Hematopoietic multipotent progenitor cell (in vitro differentiated cells): ENCODE data around the gene ZMYND8. TPM values are rescaled to one million over a fixed set of nuclear protein-coding genes. Genes with fewer than 3 reads are reported as not detected.

Source experiments
- DNase-seq, 3 donors: peaks; one replicate each; pipeline ENCODE4 v3.0.0-alpha.2; 2011 to 2015; ENCODE audit warnings: low read depth in 2 of 3, low spot score in 2 of 3
- total RNA-seq: library from RNA; depleted of rRNA; stranded (reverse); fragments of >200 nt; gene quantifications from one replicate; pipeline ENCODE4 v1.2.3, GENCODE V29; 2012

Gene ZMYND8
- total RNA-seq, 1 donor = 38.2 TPM

DNA sequence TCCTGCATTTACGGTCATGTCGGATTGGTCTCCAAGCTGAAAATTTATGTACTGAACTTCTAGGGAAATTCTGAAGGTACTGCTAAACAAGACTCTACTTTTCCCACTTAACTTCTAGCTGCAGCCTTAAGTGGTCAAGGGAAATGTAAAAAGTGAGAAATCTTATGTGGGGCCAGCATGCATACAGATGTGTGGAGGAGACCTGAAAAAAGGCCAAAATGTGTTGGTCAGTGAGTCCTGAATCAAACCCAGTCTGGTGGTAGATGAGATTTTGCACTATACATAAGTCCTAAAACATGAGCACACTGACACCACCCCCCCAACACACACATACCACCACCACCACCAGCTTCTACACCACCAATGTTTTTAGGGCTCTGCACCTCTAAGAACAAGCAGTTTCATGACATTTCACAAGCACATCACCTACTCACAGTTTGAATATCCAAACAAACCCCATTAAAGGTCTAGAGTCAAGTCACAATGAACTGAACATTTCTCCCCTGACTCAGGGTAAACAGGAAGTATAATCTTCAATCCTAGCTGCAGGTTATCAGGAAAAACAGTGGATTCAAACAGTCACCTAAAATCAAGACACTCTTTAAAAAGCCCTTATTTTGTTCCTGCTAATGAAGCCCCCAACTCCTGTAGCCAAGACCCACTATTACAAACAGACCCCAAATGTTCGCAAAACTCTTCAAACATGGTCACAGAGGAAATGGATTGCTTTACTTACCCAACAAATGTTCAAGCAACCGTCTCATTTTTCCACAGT lies 1.6 kb downstream of the ZMYND8 start:
- no peak for DNase-seq

GRCh38 chr20:47354464-47354713 lies 2.1 kb downstream of the ZMYND8 start:
- no peak for DNase-seq

- DNase-seq = no peak
Observed at GRCh38 chr20:47353692-47354463, 2.6 kb downstream of the ZMYND8 start.

DNA sequence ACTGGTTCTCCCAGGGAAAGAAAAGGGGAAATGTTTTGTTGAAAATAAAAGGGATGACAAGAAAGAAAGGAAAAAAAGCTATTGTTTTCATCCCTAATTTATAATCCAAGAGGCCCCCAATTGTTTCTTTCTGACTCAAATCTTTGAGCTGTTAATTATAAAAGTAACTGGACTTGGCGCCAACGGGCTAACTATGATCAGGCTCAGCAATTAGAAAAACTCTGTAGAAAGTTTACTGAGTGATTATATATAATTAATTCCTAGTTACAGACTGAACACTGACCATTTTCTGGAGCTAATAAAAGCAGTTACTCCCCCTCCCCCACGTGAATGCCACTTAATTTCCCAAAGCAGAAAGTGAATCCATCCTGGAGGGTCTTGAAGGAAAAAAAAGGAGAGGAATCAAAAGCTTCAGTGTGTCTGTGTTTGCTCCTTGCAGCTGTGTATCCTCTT lies 3.2 kb downstream of the ZMYND8 start:
- no peak for DNase-seq

GRCh38 chr20:47352332-47353238 lies 3.9 kb downstream of the ZMYND8 start:
- no peak for DNase-seq

DNA sequence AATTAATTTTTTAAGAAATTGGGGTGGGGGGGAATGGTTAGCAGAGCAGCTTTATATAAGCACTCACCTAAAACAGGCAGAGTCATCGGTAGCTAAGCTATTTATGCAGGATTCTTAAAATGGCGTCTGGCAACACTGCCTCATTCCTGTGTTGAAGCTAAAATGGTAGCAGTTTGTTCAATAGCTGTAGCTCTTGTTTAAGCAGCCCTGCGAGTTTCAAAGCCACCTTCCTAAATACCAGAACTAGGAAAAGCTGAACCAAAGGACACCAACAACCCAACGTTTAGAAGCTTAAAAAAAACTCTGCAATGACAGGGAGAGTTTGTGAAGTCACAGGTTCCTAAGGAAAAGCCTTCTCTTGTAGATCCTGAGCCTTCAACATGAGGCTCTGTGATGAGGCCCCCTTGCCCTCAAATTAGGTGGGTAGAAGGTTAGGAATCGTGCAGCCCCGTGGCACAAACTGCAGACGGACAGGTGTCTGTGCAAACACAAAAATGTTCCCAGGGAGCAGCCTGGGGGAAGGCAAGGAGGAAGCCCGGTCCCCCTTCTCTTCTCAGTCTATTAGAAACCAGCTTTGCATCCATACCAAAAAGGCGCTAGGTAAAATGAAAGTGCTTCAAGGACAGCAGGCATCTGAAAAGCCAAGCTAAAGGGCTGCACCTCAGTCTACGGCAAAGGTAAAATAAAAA lies 4.7 kb downstream of the ZMYND8 start:
- peak in 1 of 3 donors; percentile 70 for DNase-seq

DNA sequence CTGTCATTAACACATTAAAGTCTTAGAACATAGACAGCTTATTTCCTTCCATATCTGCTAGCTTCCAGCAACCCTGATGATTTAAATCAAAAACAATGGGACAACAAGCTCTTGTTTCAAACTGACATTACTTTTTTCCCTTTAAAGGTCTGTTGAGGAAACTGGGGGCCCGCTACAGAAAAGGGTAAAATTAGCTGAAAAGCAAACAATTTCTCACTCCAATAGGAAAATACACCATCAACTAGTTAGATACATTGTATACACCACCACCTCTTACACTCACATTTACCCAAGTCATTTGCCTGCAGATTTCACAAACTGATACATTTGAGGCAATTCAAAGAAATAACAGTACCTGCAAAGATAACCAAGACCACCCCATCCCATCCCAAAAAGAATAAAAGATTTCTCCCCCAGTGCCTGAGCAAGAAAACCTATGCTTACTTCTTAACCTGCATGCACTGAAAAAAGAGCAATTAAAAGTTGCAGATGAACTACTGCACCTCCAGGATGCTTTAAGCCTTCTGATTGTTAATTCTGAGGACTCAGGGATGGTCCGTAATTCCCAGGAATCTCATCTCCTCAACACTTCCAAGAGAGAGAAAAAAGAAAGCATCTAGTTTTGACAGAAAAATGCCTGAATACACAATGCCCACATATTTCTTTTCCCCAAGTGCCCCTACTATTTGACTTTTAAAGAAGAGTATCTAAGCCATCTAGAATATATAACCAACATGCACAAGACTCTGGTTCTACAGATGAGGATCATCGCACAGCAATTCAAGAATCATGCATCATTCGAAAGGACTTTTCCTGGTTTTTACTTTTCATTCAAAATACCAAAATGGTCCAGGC lies 5.6 kb downstream of the ZMYND8 start:
- no peak for DNase-seq

GRCh38 chr20:47350181-47350550 lies 6.3 kb downstream of the ZMYND8 start:
- peak in 1 of 3 donors; percentile 65 for DNase-seq

- DNase-seq = no peak
Observed at GRCh38 chr20:47349365-47350180, 6.9 kb downstream of the ZMYND8 start.

DNA sequence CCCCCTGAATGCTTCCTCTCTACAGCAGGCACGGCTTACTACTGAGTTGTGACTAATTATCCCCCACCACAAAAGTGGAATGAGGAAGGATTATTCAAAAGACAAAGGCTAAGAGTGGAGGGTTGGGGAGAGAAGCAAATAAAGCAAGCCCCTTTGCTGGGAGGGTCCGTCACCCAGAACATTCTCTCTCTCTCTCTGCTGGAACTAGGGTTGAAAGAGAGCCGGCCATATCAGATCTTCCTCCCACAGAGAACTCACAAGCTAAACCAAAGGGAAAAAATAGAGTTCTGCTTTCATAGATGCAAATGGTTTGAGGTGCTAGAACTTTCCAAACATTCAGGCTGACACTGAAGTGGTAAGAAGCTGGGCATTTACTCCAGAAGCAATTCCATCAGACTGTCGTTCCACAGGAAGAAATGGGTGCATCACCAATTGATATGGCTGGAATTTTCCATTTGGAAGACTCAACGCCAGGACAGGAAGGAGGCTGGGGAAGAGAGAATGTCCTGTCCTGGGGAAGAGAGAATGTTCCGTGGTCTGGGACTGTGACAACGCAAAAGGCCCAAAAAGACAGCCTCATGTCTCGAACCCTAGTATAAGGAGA lies 7.9 kb downstream of the ZMYND8 start:
- DNase-seq = no peak

DNA sequence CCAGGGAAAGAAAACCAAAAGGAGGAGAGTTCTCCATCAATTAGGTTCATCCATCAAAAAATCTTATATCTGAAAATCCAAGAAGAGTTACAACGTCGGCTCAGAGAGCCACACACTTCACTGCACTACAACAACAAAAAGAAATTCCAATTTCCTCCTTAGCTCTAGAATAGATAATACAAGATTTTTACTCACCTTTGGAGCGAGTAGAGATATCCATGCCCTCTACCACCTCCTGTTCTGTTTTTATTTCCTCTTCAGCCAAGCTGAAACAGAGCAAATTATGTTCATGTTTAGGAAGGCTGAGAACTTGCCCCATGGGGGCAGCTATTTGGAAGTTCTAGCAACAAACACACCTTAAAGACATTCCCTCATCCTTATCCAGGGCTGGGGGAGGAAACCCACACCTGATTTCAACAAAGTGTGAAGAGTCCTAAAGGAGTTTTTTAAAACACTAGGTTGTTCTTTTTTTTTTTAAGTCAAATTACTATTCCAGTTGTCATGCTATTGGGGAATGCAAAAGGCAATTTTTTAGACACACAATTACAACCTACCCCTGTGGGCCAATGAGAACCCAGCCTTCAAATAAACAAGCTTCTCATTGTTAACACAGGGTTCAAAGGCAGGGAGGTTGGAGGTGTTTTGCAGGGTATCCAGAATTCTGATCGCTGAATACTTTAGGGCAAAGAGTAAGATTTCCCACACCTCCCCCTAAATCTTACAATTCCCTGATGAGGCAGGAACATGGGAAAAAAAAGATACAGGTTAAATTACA lies 8.7 kb downstream of the ZMYND8 start:
- no peak for DNase-seq

DNA sequence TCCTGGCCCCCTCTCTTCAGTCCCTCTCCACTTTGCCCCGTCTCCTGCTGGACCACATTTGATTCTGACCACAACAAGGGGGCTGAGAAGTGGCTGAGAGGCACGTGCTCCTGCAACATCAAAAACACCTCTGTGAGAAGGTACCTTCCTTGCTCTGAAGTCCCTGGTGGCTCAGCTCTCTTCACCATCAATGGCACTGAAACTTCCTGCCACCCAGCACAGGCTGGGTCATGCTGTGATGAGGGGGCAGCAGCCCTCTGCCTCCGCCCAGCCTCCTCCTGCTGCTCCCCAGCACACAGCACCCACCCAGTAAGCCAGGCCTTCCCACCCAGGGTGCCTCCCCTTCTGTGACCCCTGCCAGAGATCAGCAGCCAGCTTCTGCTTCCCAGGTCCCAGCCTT lies 10.3 kb downstream of the ZMYND8 start:
- DNase-seq = no peak

GRCh38 chr20:47345214-47345613 lies 11.3 kb downstream of the ZMYND8 start:
- no peak for DNase-seq

DNA sequence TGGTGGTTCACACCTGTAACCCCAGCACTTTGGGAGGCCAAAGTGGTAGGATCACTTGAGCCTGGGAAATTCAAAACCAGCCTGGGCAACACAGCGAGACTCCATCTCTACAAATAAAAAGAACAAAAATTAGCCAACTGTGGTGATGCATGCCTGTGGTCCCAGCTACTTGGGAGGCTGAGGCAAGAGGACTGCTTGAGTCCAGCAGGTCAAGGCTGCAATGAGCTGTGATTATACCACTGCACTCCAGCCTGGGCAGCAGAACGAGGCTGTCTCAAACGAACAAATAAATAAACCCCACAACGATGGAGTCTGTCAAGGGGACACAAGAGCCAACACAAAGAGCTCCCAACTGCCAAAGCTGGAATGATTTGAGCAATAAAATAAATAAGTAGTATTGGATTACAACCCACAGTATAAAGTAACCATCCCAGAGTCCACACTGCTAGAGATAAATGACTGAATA lies 13.5 kb downstream of the ZMYND8 start:
- DNase-seq = no peak

DNA sequence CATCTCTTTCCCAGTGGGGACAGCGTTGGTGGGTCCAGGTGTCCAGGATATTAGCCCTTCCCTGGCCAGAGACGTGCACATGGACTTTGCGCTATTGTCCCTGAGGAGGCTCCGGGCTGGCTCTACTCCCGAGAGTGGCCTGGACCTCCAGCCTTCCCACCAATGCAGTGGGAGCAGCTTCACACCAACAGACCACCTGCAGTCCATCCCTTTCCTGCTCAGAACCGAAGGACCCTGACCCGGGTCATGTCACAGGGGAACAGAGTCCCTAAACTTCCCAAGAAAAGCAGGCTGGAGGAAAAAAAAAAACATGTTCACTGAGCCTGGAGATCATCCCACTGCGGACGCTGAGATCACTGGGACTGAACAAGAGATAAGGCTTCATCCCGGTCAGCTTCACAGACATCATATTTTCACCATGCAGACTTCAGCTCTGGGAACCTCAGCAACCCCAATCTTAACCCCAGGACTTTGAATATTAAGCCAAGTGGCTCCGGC lies 18.3 kb downstream of the ZMYND8 start:
- DNase-seq = no peak

DNA sequence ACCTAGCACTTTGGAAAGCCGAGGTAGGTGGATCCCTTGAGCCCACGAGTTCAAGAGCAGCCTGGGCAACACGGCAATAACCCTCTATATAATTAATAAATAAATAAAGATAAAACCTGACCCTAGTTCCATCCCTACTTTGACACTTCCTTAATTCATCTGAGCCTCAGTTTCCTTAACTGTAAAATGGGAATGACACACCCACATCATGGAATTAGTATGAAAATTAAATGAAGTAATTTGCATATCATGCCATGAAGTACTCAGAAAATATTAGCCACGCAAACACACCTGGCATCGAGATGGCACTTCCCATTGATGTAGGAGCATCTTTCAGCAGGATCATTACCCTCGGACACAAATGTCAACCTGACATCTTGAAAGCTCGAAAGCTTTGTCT lies 19.1 kb downstream of the ZMYND8 start:
- DNase-seq = no peak

DNA sequence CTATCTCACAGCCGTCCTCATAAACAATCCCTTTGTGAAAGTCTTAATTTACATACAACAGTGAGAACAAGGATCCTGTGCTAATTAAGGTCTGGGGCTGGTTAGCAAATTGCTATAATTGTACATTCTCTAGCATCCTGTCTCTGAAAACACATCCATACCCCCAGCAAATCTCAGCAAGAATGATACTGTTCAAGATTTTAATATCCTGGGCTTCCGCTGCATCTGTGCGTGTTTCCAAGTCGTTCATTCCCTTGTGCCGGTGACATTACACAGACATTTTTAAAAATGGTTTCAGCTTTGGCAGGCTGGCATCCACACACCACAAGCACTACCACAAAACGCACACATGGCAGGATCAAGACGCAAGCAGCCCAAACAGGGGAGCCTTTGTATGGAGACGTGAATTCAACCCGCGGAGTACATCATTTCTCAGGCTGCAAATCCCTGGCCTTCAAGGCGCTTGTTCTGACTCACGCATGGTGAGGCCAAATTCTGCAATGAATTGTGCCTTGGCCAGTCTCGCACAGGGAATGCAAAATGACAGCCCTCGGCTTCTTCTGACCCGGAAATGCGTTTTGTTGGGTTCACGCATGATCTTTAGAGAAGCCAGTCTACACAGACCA lies 20.3 kb downstream of the ZMYND8 start:
- DNase-seq = no peak
